ENCODE results near the gene FXN.
"Not testable (repeated sequence)": the region's sequence is repeated elsewhere in the genome, so short reads cannot be mapped to it uniquely, and the experiment has no call there.

Gene FXN

GRCh38 chr9:69104830-69105527 lies 69.4 kb downstream of the FXN start:
- DNase-seq (ENCODE audit: low read depth) = no peak

- no peak for DNase-seq (ENCODE audit: low read depth)
Observed at GRCh38 chr9:69107771-69108170, 72.2 kb downstream of the FXN start.

GRCh38 chr9:69108706-69109105 lies 73.2 kb downstream of the FXN start:
- not testable (repeated sequence) for DNase-seq (ENCODE audit: low read depth)

- no peak for DNase-seq (ENCODE audit: low read depth)
Observed at GRCh38 chr9:69109152-69109551, 73.6 kb downstream of the FXN start.

- not testable (repeated sequence) for DNase-seq (ENCODE audit: low read depth)
Observed at GRCh38 chr9:69112646-69113045, 77.1 kb downstream of the FXN start.

GRCh38 chr9:69115621-69116020 lies 80.1 kb downstream of the FXN start:
- no peak for DNase-seq (ENCODE audit: low read depth)

GRCh38 chr9:69118656-69119055 lies 83.1 kb downstream of the FXN start:
- no peak for DNase-seq (ENCODE audit: low read depth)

- DNase-seq (ENCODE audit: low read depth) = no peak
Observed at GRCh38 chr9:69120380-69121154, 85.0 kb downstream of the FXN start.

- DNase-seq (ENCODE audit: low read depth) = no peak
Observed at GRCh38 chr9:69121155-69122081, 85.9 kb downstream of the FXN start.

- no peak for DNase-seq (ENCODE audit: low read depth)
Observed at GRCh38 chr9:69122082-69122548, 86.6 kb downstream of the FXN start.

GRCh38 chr9:69122549-69123141 lies 87.1 kb downstream of the FXN start:
- DNase-seq (ENCODE audit: low read depth) = peak; percentile 63

GRCh38 chr9:69130456-69131441 lies 95.2 kb downstream of the FXN start:
- DNase-seq (ENCODE audit: low read depth) = peak; percentile 37

- peak; percentile 74 for DNase-seq (ENCODE audit: low read depth)
Observed at GRCh38 chr9:69131682-69132081, 96.1 kb downstream of the FXN start.

- DNase-seq (ENCODE audit: low read depth) = no peak
Observed at GRCh38 chr9:69132361-69132760, 96.8 kb downstream of the FXN start.

- no peak for DNase-seq (ENCODE audit: low read depth)
Observed at GRCh38 chr9:69134412-69134811, 98.9 kb downstream of the FXN start.

GRCh38 chr9:69136185-69136584 lies 100.6 kb downstream of the FXN start:
- no peak for DNase-seq (ENCODE audit: low read depth)

- DNase-seq (ENCODE audit: low read depth) = no peak
Observed at GRCh38 chr9:69136779-69137178, 101.2 kb downstream of the FXN start.

- no peak for DNase-seq (ENCODE audit: low read depth)
Observed at GRCh38 chr9:69137311-69137710, 101.8 kb downstream of the FXN start.

GRCh38 chr9:69139596-69139995 lies 104.0 kb downstream of the FXN start:
- DNase-seq (ENCODE audit: low read depth) = no peak

GRCh38 chr9:69140123-69140735 lies 104.7 kb downstream of the FXN start:
- no peak for DNase-seq (ENCODE audit: low read depth)
